GM12801 (cell line): ENCODE measurements around the gene MAEA.

Source experiments
- CTCF ChIP-seq: IDR thresholded peaks from one replicate; pipeline ENCODE4 v1.5.1; 2011; ENCODE audit warnings: control low read depth; ENCODE audit not compliant: insufficient read length; ENCODE audit errors: extremely low read depth

MAEA gene

GRCh38 chr4:1381944-1382541 lies 92.4 kb downstream of the MAEA start:
- TF ChIP-seq CTCF: no peak

- no peak for TF ChIP-seq CTCF
These were observed 93.4 kb downstream of the MAEA start for GRCh38 chr4:1382776-1383727.

- TF ChIP-seq CTCF: no peak
These were observed 94.3 kb downstream of the MAEA start for GRCh38 chr4:1383728-1384591.

GRCh38 chr4:1384675-1385372 lies 95.1 kb downstream of the MAEA start:
- TF ChIP-seq CTCF: no peak

- no peak for TF ChIP-seq CTCF
These were observed 96.0 kb downstream of the MAEA start for GRCh38 chr4:1385373-1386340.
